OCI-LY1 (cell line): ENCODE data around the gene DMRT1.

Source experiments
- EZH2 ChIP-seq: fragments of 200-600 bp; sonication (generic), shearing (Covaris generic); IDR thresholded peaks from 2 replicates; pipeline ENCODE4 v1.8.0; 2017; ENCODE audit warnings: borderline replicate concordance, mixed run types, mild to moderate bottlenecking, antibody characterized with exemption, low read length, moderate library complexity, mixed read lengths
- TF ChIP-seq, protein P1 (sequence below): fragments of 200-600 bp; sonication (generic), shearing (Covaris generic); IDR thresholded peaks from 2 replicates; pipeline ENCODE4 v1.5.1; 2017; ENCODE audit warnings: mild to moderate bottlenecking, antibody characterized with exemption, low read length, moderate library complexity, mixed read lengths

- TF ChIP-seq, protein P1, sequence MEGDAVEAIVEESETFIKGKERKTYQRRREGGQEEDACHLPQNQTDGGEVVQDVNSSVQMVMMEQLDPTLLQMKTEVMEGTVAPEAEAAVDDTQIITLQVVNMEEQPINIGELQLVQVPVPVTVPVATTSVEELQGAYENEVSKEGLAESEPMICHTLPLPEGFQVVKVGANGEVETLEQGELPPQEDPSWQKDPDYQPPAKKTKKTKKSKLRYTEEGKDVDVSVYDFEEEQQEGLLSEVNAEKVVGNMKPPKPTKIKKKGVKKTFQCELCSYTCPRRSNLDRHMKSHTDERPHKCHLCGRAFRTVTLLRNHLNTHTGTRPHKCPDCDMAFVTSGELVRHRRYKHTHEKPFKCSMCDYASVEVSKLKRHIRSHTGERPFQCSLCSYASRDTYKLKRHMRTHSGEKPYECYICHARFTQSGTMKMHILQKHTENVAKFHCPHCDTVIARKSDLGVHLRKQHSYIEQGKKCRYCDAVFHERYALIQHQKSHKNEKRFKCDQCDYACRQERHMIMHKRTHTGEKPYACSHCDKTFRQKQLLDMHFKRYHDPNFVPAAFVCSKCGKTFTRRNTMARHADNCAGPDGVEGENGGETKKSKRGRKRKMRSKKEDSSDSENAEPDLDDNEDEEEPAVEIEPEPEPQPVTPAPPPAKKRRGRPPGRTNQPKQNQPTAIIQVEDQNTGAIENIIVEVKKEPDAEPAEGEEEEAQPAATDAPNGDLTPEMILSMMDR, result no peak
- TF ChIP-seq EZH2, result no peak
Measured at GRCh38 chr9:922171-922570, 80.7 kb downstream of the DMRT1 start.
